CD4-positive, alpha-beta T cell treated with Interleukin-10 for 1 hour (primary cell): ENCODE measurements around the gene TMUB1.
A peak's percentile ranks its signal among the peaks of the same experiment; 100 is the strongest.

Experiments
- DNase-seq: peaks from one replicate; pipeline ENCODE4 v3.0.0-alpha.2; 2020

Gene TMUB1

GRCh38 chr7:151120896-151121295, 37.6 kb upstream of the TMUB1 start:
- DNase-seq, result no peak

DNA sequence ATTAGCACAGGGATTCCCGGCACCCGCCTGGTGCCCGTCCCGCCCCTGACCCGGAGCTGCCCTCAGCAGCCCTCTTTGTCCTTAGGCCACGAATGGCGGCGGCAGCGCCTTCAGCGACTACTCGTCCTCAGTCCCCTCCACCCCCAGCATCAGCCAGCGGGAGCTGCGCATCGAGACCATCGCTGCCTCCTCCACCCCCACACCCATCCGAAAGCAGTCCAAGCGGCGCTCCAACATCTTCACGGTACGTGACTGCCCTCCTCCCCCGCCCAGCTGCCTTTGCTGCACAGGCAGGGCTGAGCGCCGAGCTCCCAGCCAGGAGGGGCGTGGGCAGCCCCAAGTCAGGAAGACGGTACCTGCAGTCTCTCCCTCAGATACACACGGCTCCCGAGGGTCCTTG, 36.6 kb upstream of the TMUB1 start:
- no peak for DNase-seq

- DNase-seq, result no peak
These were observed 35.7 kb upstream of the TMUB1 start for GRCh38 chr7:151119055-151119415.

- no peak for DNase-seq
These were observed 35.1 kb upstream of the TMUB1 start for GRCh38 chr7:151118108-151119054.

DNA sequence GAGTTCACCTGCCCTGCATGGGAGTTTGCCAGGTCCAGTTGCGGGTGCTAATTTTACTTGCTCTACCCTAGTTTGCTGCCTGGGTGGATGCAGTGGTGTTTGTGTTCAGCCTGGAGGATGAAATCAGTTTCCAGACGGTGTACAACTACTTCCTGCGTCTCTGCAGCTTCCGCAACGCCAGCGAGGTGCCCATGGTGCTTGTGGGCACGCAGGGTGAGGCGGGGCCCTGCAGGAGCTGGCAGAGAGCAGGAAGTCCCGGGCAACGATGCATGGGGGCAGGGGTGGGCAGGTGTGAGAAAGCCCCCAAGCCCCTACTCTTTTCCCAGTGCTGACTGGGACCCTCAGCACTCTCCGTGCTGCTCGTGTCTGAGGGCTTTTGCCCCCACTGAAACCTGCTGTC, 34.3 kb upstream of the TMUB1 start:
- DNase-seq, result peak; percentile 54

GRCh38 chr7:151116603-151117440, 33.5 kb upstream of the TMUB1 start:
- DNase-seq, result no peak

DNA sequence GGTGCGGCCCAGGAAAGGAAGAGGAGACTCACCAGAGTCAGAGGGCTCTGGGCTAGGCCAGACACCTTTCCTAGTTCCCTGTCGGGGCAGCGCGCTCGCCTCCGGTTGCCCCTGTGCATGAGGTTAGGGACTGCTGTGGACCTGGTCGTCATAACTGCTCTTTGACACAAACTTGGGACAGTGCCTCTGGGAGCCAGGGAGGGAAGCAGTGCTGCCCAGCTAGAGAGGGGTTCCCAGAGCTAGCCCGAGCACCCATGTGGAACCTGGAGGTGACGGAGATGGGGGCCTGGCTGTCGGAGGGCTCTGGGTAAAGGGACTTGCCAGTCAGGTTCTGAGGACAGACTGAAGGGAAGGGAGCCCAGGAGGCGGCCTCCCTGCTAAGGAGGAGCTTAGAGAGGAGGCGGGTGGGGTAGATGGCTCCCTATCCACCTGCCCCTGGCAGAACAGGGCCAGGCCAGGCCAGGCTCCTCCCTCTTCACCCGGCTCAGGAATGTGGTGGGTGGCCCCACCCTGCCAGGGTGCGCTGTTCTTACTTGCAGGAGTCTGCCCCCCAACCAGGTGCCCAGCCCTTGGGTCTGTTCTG, 32.6 kb upstream of the TMUB1 start:
- no peak for DNase-seq

DNA sequence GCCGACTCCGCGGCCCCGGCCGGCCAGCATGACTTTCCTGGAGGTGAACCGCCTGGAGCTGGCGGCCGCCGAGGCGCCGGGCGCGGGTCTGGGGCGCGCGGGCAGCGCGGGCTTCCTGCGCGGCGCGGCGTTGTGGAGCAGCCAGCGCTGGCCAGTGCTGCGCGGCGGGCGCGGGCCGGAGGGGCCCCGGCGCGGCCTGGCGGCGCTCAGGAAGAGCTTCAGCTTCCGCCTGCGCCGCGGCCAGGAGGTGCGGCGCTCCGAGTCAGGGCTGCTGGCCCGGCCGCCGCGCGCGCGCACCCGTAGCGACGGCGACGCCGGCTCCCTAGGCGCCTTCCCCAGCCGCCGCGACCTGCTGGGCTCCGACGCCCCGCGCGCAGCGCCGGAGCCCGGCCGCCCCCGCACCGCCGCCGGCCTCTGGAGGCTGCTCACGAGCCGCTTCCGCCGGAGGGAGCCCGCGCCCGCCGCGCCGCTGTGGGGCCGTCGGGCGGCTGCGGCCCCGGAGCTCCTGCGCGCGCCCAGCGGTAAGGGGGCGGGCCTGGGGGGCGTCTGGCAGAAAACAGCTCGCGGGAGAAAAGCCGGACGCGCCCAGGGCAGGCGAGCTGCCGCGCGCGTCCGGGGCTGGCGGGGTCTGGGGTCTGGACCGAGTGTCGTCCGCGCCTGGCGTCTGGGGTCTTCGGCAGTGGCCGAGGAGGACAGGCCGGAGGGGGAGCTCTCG, 32.0 kb upstream of the TMUB1 start:
- DNase-seq, result peak; percentile 23

- no peak for DNase-seq
These were observed 31.1 kb upstream of the TMUB1 start for GRCh38 chr7:151114151-151115090.

GRCh38 chr7:151113344-151114150, 30.3 kb upstream of the TMUB1 start:
- no peak for DNase-seq

GRCh38 chr7:151110941-151111645, 27.8 kb upstream of the TMUB1 start:
- peak; percentile 79 for DNase-seq

DNA sequence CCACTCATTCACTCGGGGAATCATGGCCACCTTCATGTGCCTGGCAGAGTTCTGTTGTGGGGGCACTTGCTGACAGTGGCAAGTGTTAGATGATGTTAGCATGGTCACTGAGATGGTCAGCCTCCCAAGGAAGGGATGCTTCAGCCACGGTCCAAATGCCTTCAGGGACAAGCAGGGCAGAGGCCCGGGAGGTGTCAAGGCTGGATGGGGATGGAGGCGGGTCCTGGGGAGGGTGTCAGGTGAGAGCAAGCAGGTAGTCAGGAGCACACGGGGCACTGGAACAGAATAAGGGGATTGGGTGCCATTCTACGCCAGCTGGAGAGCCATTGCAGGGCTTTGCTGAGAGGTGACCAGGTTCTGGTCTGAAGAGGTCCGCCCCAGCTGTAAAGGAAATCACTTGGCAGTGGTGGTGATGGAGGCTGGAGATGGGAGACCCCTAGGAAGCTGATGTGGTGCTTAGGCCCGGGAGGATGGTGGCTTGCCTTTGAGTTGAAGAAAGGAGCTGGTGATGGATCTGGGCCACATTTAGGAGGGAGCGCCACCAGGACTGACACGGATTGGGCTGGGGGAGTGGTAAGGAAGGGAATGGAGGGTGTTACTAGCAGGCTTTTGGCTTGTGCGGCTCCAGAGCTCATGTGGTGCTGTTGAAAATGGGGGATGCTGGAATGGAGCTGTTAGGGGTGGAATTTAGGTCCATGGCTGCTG, 27.1 kb upstream of the TMUB1 start:
- no peak for DNase-seq

DNA sequence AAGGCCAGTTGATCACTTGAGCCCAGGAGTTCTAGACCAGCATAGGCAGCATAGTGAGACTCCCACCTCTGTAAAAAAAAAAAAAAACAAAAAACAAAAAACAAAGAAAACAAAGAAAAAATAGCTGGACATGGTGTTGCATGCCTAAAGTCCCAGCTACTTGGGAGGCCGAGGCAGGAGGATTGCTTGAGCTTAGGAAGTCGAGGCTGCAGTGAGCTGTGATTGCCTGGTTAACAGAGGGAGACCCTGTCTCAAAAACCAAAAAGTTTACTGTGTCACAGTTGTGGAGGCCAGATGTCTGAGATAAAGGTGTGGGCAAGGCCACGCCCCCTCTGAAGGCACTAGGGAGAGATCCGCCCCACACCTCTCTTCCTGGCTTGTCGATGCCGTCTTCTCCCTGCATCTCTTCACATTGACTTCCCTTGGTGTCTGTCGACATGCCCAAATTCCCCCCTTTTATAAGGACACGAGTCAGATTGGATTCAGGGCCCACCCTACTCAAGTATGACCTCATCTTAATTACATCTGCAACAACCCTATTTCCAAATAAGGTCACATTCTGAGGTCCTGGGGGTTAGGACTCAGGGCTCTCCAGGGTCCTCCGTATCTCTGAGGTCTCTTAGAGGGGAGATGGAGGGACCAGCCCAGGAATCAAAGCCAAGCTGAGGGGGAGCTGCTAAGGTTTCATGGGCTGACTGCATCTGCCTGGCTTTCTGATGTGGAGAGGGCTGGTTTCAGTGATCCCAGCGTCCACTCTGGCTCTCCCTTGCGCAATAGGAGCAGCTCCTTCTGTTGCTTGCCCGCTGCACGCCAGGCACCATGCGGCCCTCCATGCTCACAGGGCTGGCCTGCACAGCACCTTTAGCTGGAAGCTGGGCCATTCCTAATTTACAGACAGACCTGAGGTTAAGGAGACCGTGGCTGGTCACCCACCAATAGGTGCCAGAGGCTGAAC, 26.1 kb upstream of the TMUB1 start:
- DNase-seq, result no peak

DNA sequence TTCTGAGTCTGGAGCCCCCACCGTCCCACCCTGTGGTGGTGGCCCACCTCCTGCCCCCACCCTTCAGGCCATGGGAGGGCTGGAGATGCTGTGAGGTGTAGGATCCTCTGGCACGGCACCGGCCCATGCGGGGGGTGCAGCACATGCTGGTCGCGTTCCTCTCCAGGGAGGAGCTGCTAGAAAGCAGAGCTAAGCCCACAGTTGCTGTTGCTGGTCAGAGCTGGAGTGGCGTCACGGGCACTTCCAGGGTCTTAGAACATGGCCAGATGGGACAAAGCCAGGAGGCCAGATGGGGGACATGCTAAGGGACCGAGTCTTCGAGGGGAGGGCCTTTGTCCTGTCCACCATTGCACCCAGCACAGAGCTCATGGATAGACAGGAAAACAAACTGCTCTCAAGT, 24.6 kb upstream of the TMUB1 start:
- no peak for DNase-seq

DNA sequence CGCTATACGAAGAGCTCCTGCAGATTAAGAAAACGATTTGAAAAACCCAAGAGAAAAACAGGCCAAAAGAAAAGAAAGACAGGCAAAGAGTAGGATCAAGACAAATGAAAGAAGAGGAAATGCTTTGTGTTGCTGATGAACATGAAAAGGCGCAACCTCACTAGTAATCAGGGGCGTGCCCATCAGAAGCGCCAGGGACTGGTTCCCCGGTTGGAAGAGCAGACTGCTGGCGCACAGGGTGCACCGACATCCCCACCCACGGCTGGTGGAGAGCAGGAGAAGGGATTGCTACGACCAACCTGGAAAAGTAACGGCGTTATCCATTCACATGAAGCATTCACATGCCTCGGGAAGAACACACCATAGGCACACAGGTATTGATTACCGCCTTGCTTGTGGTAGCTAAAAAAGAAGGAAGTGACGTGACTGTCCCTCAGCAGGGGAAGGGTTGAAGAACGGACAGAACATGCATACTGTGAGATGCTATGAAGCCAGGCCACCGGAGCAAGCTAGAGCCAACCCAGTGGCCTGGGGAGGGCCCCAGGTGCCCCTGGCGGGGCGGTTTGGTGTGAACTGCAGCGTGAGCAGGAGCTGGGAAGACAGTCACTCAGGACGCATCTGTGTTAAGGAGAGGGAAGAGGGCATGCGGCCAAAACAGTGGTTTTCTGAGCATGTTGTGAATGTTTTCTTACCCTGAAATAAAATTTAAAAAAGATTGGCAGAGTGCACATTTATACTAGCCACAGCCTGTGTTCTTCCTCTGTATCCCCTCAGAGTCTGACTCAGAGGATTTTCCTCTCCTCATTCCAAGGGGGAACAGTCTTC, 21.3 kb upstream of the TMUB1 start:
- no peak for DNase-seq

GRCh38 chr7:151103973-151104372, 20.7 kb upstream of the TMUB1 start:
- DNase-seq, result no peak

GRCh38 chr7:151102991-151103390, 19.7 kb upstream of the TMUB1 start:
- no peak for DNase-seq
